Endometrial microvascular endothelial cells (primary cell): Measurements from ENCODE around the gene BACH2. TPM values are rescaled to one million over a fixed set of nuclear protein-coding genes. Genes with fewer than 3 reads are reported as not detected.
"Not testable (repeated sequence)": the region's sequence is repeated elsewhere in the genome, so short reads cannot be mapped to it uniquely, and the experiment has no call there.

Source experiments
- in situ Hi-C: cut with HindIII; loops from 2 replicates; pipeline ENCODE4 v1.10.0; 2017; ENCODE audit warnings: low sequenced_read_pairs, low pct_unique_long_range_greater_than_20kb; ENCODE audit errors: inconsistent ontology term
- total RNA-seq: library from RNA; depleted of rRNA; stranded (reverse); fragments of >200 nt; gene quantifications from one replicate; pipeline ENCODE4 v1.2.3, GENCODE V29; 2015; ENCODE audit errors: inconsistent ontology term

The BACH2 gene
- total RNA-seq, 1 donor from 2014 or later, result 1.6 TPM

GRCh38 chr6:90177544-90178383 is 118.9 kb downstream of the BACH2 start:
- in situ Hi-C loops, result no loop called here

- in situ Hi-C loops, result no loop called here
Observed at GRCh38 chr6:90175627-90176538, 120.8 kb downstream of the BACH2 start.

GRCh38 chr6:90173262-90173925 is 123.2 kb downstream of the BACH2 start:
- in situ Hi-C loops, result no loop called here

GRCh38 chr6:90170601-90171000 is 126.0 kb downstream of the BACH2 start:
- in situ Hi-C loops, result no loop called here

GRCh38 chr6:90169374-90169773 is 127.3 kb downstream of the BACH2 start:
- in situ Hi-C loops, result no loop called here

GRCh38 chr6:90168693-90169131 is 127.9 kb downstream of the BACH2 start:
- in situ Hi-C loops, result no loop called here

GRCh38 chr6:90167514-90168379 is 128.9 kb downstream of the BACH2 start:
- in situ Hi-C loops, result no loop called here

GRCh38 chr6:90166155-90166924 is 130.3 kb downstream of the BACH2 start:
- in situ Hi-C loops, result not testable (repeated sequence)

- in situ Hi-C loops, result no loop called here
Observed at GRCh38 chr6:90162648-90163387, 133.8 kb downstream of the BACH2 start.

GRCh38 chr6:90160013-90160412 is 136.6 kb downstream of the BACH2 start:
- in situ Hi-C loops, result no loop called here

- in situ Hi-C loops, result no loop called here
Observed at GRCh38 chr6:90159452-90159851, 137.2 kb downstream of the BACH2 start.

- in situ Hi-C loops, result no loop called here
Observed at GRCh38 chr6:90158936-90159335, 137.7 kb downstream of the BACH2 start.

- in situ Hi-C loops, result no loop called here
Observed at GRCh38 chr6:90157441-90157840, 139.2 kb downstream of the BACH2 start.

- in situ Hi-C loops, result no loop called here
Observed at GRCh38 chr6:90156861-90157260, 139.8 kb downstream of the BACH2 start.

GRCh38 chr6:90154755-90155470 is 141.7 kb downstream of the BACH2 start:
- in situ Hi-C loops, result no loop called here

GRCh38 chr6:90151576-90152422 is 144.8 kb downstream of the BACH2 start:
- in situ Hi-C loops, result no loop called here
